ENCODE measurements around the gene PSMB5.

Gene PSMB5

DNA sequence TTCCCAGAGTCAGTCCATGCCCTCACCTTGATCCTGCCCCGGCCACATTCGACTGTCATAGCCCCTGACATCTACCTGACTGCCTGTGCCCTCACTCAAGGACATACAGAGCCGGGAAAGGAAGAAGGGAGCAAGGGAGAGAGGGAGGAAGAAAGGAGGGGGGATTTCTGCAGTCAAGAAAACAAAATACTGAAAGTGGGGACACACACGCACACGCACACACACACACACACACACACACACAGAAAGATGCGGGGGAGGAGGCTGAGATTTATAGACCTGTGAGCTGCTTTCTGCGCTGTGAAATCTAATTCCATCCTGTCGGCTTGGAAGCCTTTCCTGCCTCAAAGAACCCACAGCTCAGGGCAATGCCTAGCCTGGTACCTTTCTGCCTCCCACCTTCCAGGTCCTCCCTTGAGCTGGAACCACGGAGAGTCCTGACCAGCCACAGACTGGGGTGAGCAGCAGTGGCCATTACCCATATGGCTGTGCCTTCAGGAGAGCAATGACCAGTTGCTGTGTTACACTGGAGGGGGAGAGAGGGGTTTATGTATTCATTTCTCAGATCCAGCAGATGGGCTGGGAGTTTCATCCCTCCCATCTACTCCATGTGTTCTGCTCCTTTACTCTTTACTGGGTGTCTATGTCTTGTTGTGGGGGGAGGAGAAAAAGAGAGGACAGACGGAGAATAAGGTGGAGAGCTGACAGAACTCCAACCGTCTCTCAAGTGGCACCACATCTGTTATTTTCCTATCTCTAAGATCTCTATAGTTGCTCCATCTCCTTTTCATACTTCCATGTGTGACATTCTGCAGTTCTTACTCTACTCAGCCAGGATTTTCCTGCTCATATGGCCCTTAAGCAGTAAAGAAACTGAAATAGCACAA lies 37.7 kb downstream of the PSMB5 start:
- no peaks in the 10 kb centered on the region for H3K9me3 ChIP-seq (ENCODE audit: severe bottlenecking)
- TF ChIP-seq, protein P1, sequence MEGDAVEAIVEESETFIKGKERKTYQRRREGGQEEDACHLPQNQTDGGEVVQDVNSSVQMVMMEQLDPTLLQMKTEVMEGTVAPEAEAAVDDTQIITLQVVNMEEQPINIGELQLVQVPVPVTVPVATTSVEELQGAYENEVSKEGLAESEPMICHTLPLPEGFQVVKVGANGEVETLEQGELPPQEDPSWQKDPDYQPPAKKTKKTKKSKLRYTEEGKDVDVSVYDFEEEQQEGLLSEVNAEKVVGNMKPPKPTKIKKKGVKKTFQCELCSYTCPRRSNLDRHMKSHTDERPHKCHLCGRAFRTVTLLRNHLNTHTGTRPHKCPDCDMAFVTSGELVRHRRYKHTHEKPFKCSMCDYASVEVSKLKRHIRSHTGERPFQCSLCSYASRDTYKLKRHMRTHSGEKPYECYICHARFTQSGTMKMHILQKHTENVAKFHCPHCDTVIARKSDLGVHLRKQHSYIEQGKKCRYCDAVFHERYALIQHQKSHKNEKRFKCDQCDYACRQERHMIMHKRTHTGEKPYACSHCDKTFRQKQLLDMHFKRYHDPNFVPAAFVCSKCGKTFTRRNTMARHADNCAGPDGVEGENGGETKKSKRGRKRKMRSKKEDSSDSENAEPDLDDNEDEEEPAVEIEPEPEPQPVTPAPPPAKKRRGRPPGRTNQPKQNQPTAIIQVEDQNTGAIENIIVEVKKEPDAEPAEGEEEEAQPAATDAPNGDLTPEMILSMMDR (IDR thresholded peaks at IDR 0.05; ENCODE audit: low read depth, low read length), result no peak
- peak; percentile 57 for DNase-seq
- H3K27ac ChIP-seq, result peak overlapping the region; percentile 91
- no peaks in the 10 kb centered on the region for H3K27me3 ChIP-seq (ENCODE audit: insufficient read depth, low read depth, severe bottlenecking)
- peaks cover under 1% of the 10 kb centered on the region; the same call in 1 of the 2 replicates for H3K36me3 ChIP-seq
- H3K4me3 ChIP-seq (ENCODE audit: low read depth, low read length), result peak overlapping the region; percentile 32

DNA sequence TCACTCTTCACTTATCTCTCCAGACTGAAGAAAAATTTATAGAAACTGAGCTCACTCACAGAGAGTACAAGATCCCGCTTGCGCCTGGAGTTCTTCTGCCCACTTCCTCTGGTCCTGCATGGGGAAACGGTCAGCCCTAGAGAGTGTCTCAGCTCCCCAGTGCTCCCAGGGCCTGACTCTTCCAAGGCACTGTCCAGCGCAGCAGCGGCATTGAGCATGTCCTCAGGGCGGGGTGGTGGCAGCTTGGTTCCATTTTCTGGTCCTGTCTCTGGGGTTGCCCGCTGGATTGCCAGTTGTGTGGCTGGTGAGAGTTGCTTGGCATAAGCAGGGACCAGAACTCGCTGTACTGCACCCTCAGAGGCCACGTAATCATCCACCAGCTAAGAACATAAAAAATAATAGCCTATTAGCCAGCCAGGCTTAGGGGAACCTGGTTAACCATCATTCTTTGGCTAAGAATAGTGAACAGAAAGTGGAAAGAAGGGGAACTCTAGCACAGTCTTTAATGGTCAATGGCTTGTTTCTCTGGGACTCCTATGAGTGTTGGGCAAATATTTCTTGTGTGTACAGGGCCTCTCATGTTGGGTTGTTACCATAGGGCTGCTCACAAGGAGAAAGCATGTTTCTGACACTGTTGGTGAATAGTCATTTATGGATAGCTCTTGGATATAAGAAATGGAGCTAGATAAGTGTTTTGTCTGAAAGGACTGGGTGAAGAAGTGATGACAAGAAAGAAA lies 38.6 kb downstream of the PSMB5 start:
- Histone ChIP-seq H3K27me3 (ENCODE audit: insufficient read depth, low read depth, severe bottlenecking) (no peaks in the 10 kb centered on the region), H3K27ac (peak overlapping the region; percentile 91), H3K4me3 (ENCODE audit: low read depth, low read length) (no peak overlapping the region), H3K36me3 (peaks cover 7% of the 10 kb centered on the region; the same call in 1 of the 2 replicates), H3K9me3 (ENCODE audit: severe bottlenecking) (no peaks in the 10 kb centered on the region)
- TF ChIP-seq, protein P1 (IDR thresholded peaks at IDR 0.05; ENCODE audit: low read depth, low read length), result no peak
- DNase-seq, result no peak

DNA sequence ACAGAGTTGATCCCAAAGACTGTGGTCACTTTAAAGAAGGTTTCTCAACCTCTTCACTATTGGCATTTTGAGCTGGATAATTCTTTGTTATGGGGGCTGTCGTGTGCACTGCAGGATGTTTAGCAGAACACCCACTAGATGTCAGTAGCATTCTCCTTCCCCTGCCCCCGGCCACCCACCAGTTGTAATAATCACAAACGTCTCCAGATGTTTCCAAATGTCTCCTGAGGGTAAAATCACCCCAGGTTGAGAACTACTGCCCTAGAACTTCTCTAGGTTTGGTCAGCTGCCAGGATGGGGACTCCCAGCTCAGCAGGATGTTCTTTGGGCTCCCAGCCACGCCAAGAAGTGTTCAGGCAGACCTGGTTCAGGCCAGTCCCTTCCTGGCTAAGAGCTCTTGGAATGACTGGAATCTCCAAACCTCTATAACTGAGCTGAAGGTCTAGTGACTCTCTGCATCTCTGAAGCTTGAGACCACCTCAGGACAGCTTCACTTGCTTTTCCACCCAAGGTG lies 39.9 kb downstream of the PSMB5 start:
- Histone ChIP-seq H3K27ac (peak overlapping the region; percentile 29; the same call in 1 of the 2 replicates), H3K9me3 (ENCODE audit: severe bottlenecking) (no peaks in the 10 kb centered on the region), H3K27me3 (ENCODE audit: insufficient read depth, low read depth, severe bottlenecking) (no peaks in the 10 kb centered on the region), H3K36me3 (peaks cover 7% of the 10 kb centered on the region; the same call in 1 of the 2 replicates), H3K4me3 (ENCODE audit: low read depth, low read length) (no peak overlapping the region)
- DNase-seq, result peak; percentile 54
- TF ChIP-seq, protein P1 (IDR thresholded peaks at IDR 0.05; ENCODE audit: low read depth, low read length), result peak; percentile 72

DNA sequence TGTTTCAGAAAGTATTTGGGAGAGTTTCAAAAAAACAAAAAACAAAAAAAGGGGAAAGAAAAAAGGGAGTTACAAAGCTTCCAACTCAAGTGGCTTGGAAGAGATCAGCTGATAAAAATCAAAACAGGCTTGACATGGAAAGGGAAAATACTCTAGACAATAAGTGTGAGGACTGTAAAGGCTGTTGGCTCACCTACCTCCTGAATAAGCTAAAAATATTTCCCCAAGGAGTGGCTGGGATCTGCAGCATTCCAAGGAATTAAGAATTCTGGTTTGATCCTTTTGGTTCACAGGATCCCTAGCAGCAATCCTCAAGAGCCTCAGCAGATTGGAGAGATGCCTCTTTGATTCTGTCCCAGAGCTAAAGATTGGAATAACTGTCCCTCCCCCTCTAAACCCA lies 41.2 kb downstream of the PSMB5 start:
- peaks cover 7% of the 10 kb centered on the region; the same call in 1 of the 2 replicates for H3K36me3 ChIP-seq
- DNase-seq, result no peak
- no peaks in the 10 kb centered on the region for H3K9me3 ChIP-seq (ENCODE audit: severe bottlenecking)
- TF ChIP-seq, protein P1 (IDR thresholded peaks at IDR 0.05; ENCODE audit: low read depth, low read length), result no peak
- no peaks in the 10 kb centered on the region for H3K27me3 ChIP-seq (ENCODE audit: insufficient read depth, low read depth, severe bottlenecking)
- no peak overlapping the region for H3K4me3 ChIP-seq (ENCODE audit: low read depth, low read length)
- H3K27ac ChIP-seq, result no peak overlapping the region

DNA sequence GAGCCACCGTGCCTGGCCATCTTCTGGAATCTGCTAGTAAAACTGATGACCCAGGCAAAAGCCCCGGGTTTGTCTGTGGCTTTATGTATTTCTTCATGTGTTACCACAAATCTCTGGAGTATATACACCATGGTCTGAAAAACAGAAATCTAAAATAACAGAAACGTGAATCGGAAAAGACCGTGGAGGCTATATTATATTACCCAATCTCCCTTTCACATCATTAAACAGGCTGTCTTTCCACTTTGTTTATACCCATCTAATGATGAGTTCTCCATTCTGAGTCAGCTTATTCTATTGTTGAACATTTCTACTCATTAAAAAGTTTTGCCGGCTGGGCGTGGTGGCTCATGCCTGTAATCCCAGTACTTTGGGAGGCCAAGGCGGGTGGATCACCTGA lies 42.8 kb downstream of the PSMB5 start:
- H3K36me3 ChIP-seq, result peaks cover 12% of the 10 kb centered on the region
- TF ChIP-seq, protein P1 (IDR thresholded peaks at IDR 0.05; ENCODE audit: low read depth, low read length), result no peak
- DNase-seq, result no peak
- H3K27me3 ChIP-seq (ENCODE audit: insufficient read depth, low read depth, severe bottlenecking), result no peaks in the 10 kb centered on the region
- H3K4me3 ChIP-seq (ENCODE audit: low read depth, low read length), result no peak overlapping the region
- H3K9me3 ChIP-seq (ENCODE audit: severe bottlenecking), result no peaks in the 10 kb centered on the region
- no peak overlapping the region for H3K27ac ChIP-seq
